ENCODE data around the gene L2HGDH. TPM values are rescaled to one million over a fixed set of nuclear protein-coding genes. Genes with fewer than 3 reads are reported as not detected.

The L2HGDH gene
- total RNA-seq, 1 experiment from 2014 or later, result 16.9 TPM

DNA sequence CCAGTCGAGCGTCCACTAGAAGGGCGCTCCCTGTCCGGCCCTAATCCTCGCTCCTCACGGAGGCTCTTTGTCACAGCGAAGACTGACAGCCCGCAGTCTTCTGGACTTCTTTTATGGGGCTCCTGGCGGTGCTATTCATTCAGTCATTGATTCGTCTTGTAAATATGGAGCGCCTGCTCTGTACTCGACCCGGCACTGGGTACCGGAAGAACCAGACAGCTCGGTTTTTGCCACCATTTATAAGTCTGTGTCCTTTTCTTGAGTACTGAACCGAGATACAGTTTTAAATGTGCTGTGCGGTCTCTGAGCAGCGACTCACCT, 665 bp upstream of the L2HGDH start:
- Histone ChIP-seq H3K4me1 (ENCODE audit: control insufficient read depth in 1 of 2, insufficient read depth in 2 of 2, low read length in 2 of 2) (peaks cover 0 to 27% of the 10 kb centered on the region in 2 experiments; a peak in 3 of 4 replicates), H3K9me3 (ENCODE audit: control insufficient read depth in 1 of 2, insufficient read depth in 1 of 2, low read depth in 1 of 2, low read length in 2 of 2) (0 out of 4 replicates have a peak, but pooled peaks cover 0 to 3% of the 10 kb centered on the region in 2 experiments), H3K4me3 (replicated peaks in 1 of 2; ENCODE audit: low read depth in 1 of 2, low read length in 2 of 2) (peak overlapping the region; percentile 76 to 87), H3K27ac (ENCODE audit: low read depth, low read length) (peak overlapping the region; percentile 84), H3K36me3 (ENCODE audit: control insufficient read depth in 1 of 2, insufficient read depth in 2 of 2, low read length in 2 of 2) (no peaks in the 10 kb centered on the region; a peak in 1 of 4 replicates), H3K27me3 (ENCODE audit: insufficient read depth, low read length) (no peaks in the 10 kb centered on the region), H4K20me1 (ENCODE audit: insufficient read depth) (no peaks in the 10 kb centered on the region), H3K9ac (ENCODE audit: low read length) (peak overlapping the region; percentile 76), H3K9me2 (ENCODE audit: insufficient read depth) (no peaks in the 10 kb centered on the region), H3K4me2 (ENCODE audit: low read length) (peak overlapping the region; percentile 85), H3K79me2 (ENCODE audit: insufficient read depth, low read length) (peaks cover 44% of the 10 kb centered on the region), H2AFZ (ENCODE audit: low read depth, low read length, poor library complexity, severe bottlenecking) (no peak overlapping the region)
- RAD21 ChIA-PET (ENCODE audit: low non-redundant PET in 1 of 2, low total read pairs in 2 of 2, uncharacterized antibody in 2 of 2, unreplicated experiment in 2 of 2), result interaction anchor here in 1 of 2 experiments (0.8 kb wide), 1 partner anchor 8 kb away, joined by 3 read pairs; no protein-coding TSS in a partner anchor
- TF ChIP-seq ZBTB33 (IDR thresholded peaks at IDR 0.05; ENCODE audit: extremely low read depth, insufficient replicate concordance, low read length) (no peak), POLR2A (IDR thresholded peaks at IDR 0.05; ENCODE audit: borderline replicate concordance, extremely low read depth, insufficient read depth, insufficient read length) (no peak), EGR1 (IDR thresholded peaks at IDR 0.05; ENCODE audit: low read depth) (0 out of 2 replicates have a peak, but pooled peaks have one; percentile 10), TCF7L2 (IDR thresholded peaks at IDR 0.05; ENCODE audit: borderline replicate concordance, extremely low read depth, insufficient read depth, insufficient read length) (peak; percentile 3), FOSL1 (IDR thresholded peaks at IDR 0.05; ENCODE audit: low read depth) (no peak), ZFX (IDR thresholded peaks at IDR 0.05) (peak; percentile 65; the same call in 1 of the 2 replicates), SRF (IDR thresholded peaks at IDR 0.05; ENCODE audit: low read depth) (no peak)
- intact Hi-C loops (cut with micrococcal nuclease), result loop anchor here (10.0 kb wide), 1 partner anchor 448 kb away; no protein-coding TSS in a partner anchor
- POLR2A ChIA-PET, result interaction anchor here (0.6 to 1.6 kb wide), 5 partner anchors 8 to 726 kb away, joined by 3 to 7 read pairs (median 3); partner anchors contain the start of gene RPS29
- CTCF ChIA-PET, result interaction anchor here (0.5 to 1.5 kb wide), 10 partner anchors 8 to 1418 kb away, joined by 3 to 8 read pairs (median 3); partner anchors contain the start of gene CDKL1
- DNase-seq (ENCODE audit: low read depth, low spot score) (no peak), ATAC-seq (no peak; the same call in 1 of the 2 replicates)
- no TSS peak for BruUV-seq (replicated peaks)

Measured in HCT116 (cell line).